Measurements from ENCODE around the gene ADIPOR2.

GRCh38 chr12:1681493-1681807 is 9.4 kb upstream of the ADIPOR2 start:
- TF ChIP-seq POLR2A (IDR thresholded peaks at IDR 0.05; ENCODE audit: low read depth, low read length) (no peak), BHLHE40 (IDR thresholded peaks at IDR 0.05; ENCODE audit: low read depth, low read length) (no peak), FOS (IDR thresholded peaks at IDR 0.05; ENCODE audit: low read depth, low read length) (no peak)
- TF ChIP-seq, protein P1, sequence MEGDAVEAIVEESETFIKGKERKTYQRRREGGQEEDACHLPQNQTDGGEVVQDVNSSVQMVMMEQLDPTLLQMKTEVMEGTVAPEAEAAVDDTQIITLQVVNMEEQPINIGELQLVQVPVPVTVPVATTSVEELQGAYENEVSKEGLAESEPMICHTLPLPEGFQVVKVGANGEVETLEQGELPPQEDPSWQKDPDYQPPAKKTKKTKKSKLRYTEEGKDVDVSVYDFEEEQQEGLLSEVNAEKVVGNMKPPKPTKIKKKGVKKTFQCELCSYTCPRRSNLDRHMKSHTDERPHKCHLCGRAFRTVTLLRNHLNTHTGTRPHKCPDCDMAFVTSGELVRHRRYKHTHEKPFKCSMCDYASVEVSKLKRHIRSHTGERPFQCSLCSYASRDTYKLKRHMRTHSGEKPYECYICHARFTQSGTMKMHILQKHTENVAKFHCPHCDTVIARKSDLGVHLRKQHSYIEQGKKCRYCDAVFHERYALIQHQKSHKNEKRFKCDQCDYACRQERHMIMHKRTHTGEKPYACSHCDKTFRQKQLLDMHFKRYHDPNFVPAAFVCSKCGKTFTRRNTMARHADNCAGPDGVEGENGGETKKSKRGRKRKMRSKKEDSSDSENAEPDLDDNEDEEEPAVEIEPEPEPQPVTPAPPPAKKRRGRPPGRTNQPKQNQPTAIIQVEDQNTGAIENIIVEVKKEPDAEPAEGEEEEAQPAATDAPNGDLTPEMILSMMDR (conservative IDR thresholded peaks at IDR 0.05; ENCODE audit: low read depth, low read length) = no peak
- TF ChIP-seq, protein P2, sequence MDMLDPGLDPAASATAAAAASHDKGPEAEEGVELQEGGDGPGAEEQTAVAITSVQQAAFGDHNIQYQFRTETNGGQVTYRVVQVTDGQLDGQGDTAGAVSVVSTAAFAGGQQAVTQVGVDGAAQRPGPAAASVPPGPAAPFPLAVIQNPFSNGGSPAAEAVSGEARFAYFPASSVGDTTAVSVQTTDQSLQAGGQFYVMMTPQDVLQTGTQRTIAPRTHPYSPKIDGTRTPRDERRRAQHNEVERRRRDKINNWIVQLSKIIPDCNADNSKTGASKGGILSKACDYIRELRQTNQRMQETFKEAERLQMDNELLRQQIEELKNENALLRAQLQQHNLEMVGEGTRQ (IDR thresholded peaks at IDR 0.05; ENCODE audit: low read depth, low read length) = no peak
